K562 treated with DMSO at 1 percent for 4 hours (cell line): ENCODE measurements around the gene SLITRK4. TPM values are rescaled to one million over a fixed set of nuclear protein-coding genes. Genes with fewer than 3 reads are reported as not detected.

ENCODE experiments used
- total RNA-seq: library from RNA; unstranded; fragments of 300-600 nt; gene quantifications from 2 replicates; pipeline ENCODE4 v1.2.3, GENCODE V29; 2022; ENCODE audit not compliant: insufficient read depth

Gene SLITRK4
- total RNA-seq = not detected in 2 replicates

DNA sequence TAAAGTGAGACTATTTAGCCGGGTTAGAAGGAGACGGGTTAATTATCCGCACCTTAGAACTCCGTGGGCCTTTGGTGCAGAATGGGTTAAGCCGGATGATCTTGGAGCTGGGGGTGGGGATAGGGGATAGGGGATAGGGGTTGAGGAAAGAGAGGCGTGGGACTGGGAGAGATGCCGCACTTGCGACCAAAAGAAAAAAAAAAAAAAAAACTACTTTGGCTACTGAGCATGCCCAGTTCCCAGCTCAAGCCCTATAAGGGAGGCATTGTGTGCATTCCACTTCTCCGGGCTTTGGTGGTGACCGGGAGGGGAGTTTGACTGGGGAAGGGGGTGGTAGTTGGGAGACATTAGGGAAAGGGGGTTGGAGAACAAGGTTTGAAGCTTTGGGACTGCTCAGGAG, at the start of gene SLITRK4:
Gene SLITRK4 (minus strand): TSS at position 187 of the 400 bp plus-strand sequence. CDS start 4,993 bp downstream, outside the sequence.

Other genes starting within 250 kb of the SLITRK4 start
- not detected in 2 replicates for gene SPANXN3, start 118.6 kb downstream of the SLITRK4 start, total RNA-seq
- not detected in 2 replicates for gene SPANXN2, start 84.7 kb upstream of the SLITRK4 start, total RNA-seq
- gene UBE2NL, start 248.0 kb upstream of the SLITRK4 start, total RNA-seq = not detected in 2 replicates